NT2/D1 (cell line): ENCODE results near the gene PDK4.

Experiments used
- SUZ12 ChIP-seq: IDR thresholded peaks from 2 replicates; pipeline ENCODE4 v1.6.1; 2011; ENCODE audit not compliant: insufficient read length, insufficient read depth; ENCODE audit errors: extremely low read depth
- YY1 ChIP-seq: IDR thresholded peaks from 2 replicates; pipeline ENCODE4 v1.6.1; 2011; ENCODE audit not compliant: insufficient read length, insufficient read depth
- ZNF274 ChIP-seq: IDR thresholded peaks from 2 replicates; pipeline ENCODE4 v1.6.1; 2011; ENCODE audit warnings: mild to moderate bottlenecking, low read depth, low read length

- TF ChIP-seq YY1 (no peak), ZNF274 (no peak), SUZ12 (no peak)
Observed at GRCh38 chr7:95577137-95577536, 19.2 kb downstream of the PDK4 start.
